ENCODE data around the gene STK10. TPM values are rescaled to one million over a fixed set of nuclear protein-coding genes. Genes with fewer than 3 reads are reported as not detected.
A peak's percentile ranks its signal among the peaks of the same experiment; 100 is the strongest.

Gene STK10
- total and polyA plus RNA-seq, 2 of the 8 experiments (the other 6 are each of a cell fraction or from before 2014, with no cell fraction given) = 10.5 to 21.4 TPM

- no peak overlapping the region for H4K5ac ChIP-seq (ENCODE audit: insufficient read length, low read depth, low read length)
- no peaks in the 10 kb centered on the region for H3K79me2 ChIP-seq (ENCODE audit: control insufficient read depth in 1 of 2, insufficient read depth in 2 of 2, low read length in 2 of 2)
- H4K8ac ChIP-seq (ENCODE audit: extremely low read depth, insufficient read depth, low read length) = no peak overlapping the region
- peaks cover 0 to 4% of the 10 kb centered on the region in 2 experiments for H4K20me1 ChIP-seq (replicated peaks in 1 of 2; ENCODE audit: control insufficient read depth in 1 of 2, insufficient read depth in 2 of 2, low read length in 2 of 2)
- H2AK5ac ChIP-seq (ENCODE audit: low read depth, low read length) = 0 out of 2 replicates have a peak overlapping the region, but pooled peaks have one; percentile 86
- DNase-seq (ENCODE audit: low read depth in 1 of 2, low spot score in 2 of 2) (no peak), FAIRE-seq (no peak)
- H3K9ac ChIP-seq (replicated peaks in 1 of 4; ENCODE audit: extremely low read depth in 1 of 4, low read depth in 3 of 4, low read length in 3 of 4) = no peak overlapping the region
- H2BK15ac ChIP-seq (ENCODE audit: low read length) = no peak overlapping the region; the same call in 1 of the 2 replicates
- H3K27me3 ChIP-seq (replicated peaks in 1 of 4; ENCODE audit: control insufficient read depth in 3 of 4, extremely low read depth in 1 of 4, insufficient read depth in 3 of 4, low read length in 3 of 4) = no peaks in the 10 kb centered on the region
- peak overlapping the region; percentile 2; the same call in 1 of the 2 replicates for H2BK5ac ChIP-seq (ENCODE audit: low read depth, low read length)
- no peaks in the 10 kb centered on the region for H3K36me3 ChIP-seq (ENCODE audit: control insufficient read depth in 2 of 4, insufficient read depth in 4 of 4, low read length in 3 of 4)
- POLR2A ChIA-PET (ENCODE audit: partially characterized antibody) = no interaction called here
- no peak overlapping the region for H3K14ac ChIP-seq (ENCODE audit: insufficient read length)
- peak overlapping the region; percentile 68; the same call in 1 of the 2 replicates for H2BK12ac ChIP-seq (ENCODE audit: low read depth, low read length)
- H3K23ac ChIP-seq (ENCODE audit: insufficient read length) = no peak overlapping the region
- H3K4me1 ChIP-seq (replicated peaks in 1 of 4; ENCODE audit: control insufficient read depth in 3 of 4, insufficient read depth in 4 of 4, low read length in 3 of 4) = peaks cover 0 to 30% (median 15%) of the 10 kb centered on the region in 4 experiments; a peak in 6 of 7 replicates
- 90% methylated on average over 22 of the region's 22 CpGs; no CpG with 5 or more reads in 1 of the 2 experiments for WGBS, 2 experiments (ENCODE audit: extremely low coverage in 1 of 2, insufficient coverage in 1 of 2, insufficient read length in 1 of 2, insufficient replicate concordance in 2 of 2, low coverage in 1 of 2, low lambda C conversion rate in 2 of 2, missing lambda C conversion rate in 1 of 2)
- peaks cover 4% of the 10 kb centered on the region; the same call in 1 of the 2 replicates for H3K23me2 ChIP-seq (ENCODE audit: low read depth, low read length)
- H4K91ac ChIP-seq (replicated peaks; ENCODE audit: insufficient read length, low read length) = peak overlapping the region; percentile 84
- H3K79me1 ChIP-seq (ENCODE audit: low read depth, low read length) = no peaks in the 10 kb centered on the region
- no peak overlapping the region for H2BK120ac ChIP-seq (replicated peaks; ENCODE audit: low read depth, low read length)
- H3K56ac ChIP-seq (replicated peaks; ENCODE audit: insufficient read length, low read depth, low read length) = no peak overlapping the region
- CTCF ChIA-PET (ENCODE audit: partially characterized antibody) = interaction anchor here (0.9 to 6.1 kb wide), 3 partner anchors 8 to 86 kb away, joined by 3 to 64 read pairs (median 4); no protein-coding TSS in a partner anchor
- no peak overlapping the region; the same call in 1 of the 2 replicates for H3K18ac ChIP-seq (ENCODE audit: extremely low read depth, low read length)
- H2AFZ ChIP-seq (ENCODE audit: low read length) = no peak overlapping the region
- H3K4me3 ChIP-seq (ENCODE audit: extremely low read depth in 1 of 4, insufficient read depth in 2 of 4, low read depth in 3 of 4, low read length in 4 of 4) = no peak overlapping the region
- H2BK20ac ChIP-seq (ENCODE audit: low read length) = no peak overlapping the region
- no peak overlapping the region for H3K27ac ChIP-seq (ENCODE audit: low read depth, low read length)
- no peak overlapping the region for H3K4ac ChIP-seq (replicated peaks; ENCODE audit: insufficient read length, low read depth, low read length)
- no peaks in the 10 kb centered on the region for H3K9me3 ChIP-seq (ENCODE audit: insufficient read depth in 2 of 2, low read depth in 1 of 2, low read length in 1 of 2)
- no peak overlapping the region for H3K4me2 ChIP-seq (ENCODE audit: insufficient read depth in 1 of 2, low read depth in 2 of 2, low read length in 2 of 2)
- TF ChIP-seq CREB1 (IDR thresholded peaks at IDR 0.05) (no peak), CTCF (IDR thresholded peaks at IDR 0.05; ENCODE audit: control extremely low read depth in 1 of 3, insufficient read depth in 1 of 3, low read depth in 1 of 3, low read length in 3 of 3) (no peak), KDM4A (IDR thresholded peaks at IDR 0.05; ENCODE audit: low read depth, low read length, severe bottlenecking) (no peak), BRCA1 (IDR thresholded peaks at IDR 0.05; ENCODE audit: low read depth, low read length) (no peak), FOSL1 (IDR thresholded peaks at IDR 0.05; ENCODE audit: insufficient read depth, low read depth, low read length) (no peak), POU5F1 (IDR thresholded peaks at IDR 0.05; ENCODE audit: low read depth, low read length) (no peak), CTBP2 (IDR thresholded peaks at IDR 0.05; ENCODE audit: borderline replicate concordance, insufficient read depth, insufficient read length, low read length) (no peak), RBBP5 (IDR thresholded peaks at IDR 0.05; ENCODE audit: borderline replicate concordance, low read depth, low read length) (no peak), BCL11A (IDR thresholded peaks at IDR 0.05; ENCODE audit: low read depth in 2 of 2, low read length in 2 of 2) (no peak), YY1 (IDR thresholded peaks at IDR 0.05; ENCODE audit: low read depth, low read length) (no peak)
Observed at GRCh38 chr5:172102218-172102870, 85.7 kb downstream of the STK10 start.

Data from H1 (cell line).